Activated CD4-positive, CD25-positive, alpha-beta regulatory T cell treated with anti-CD3 and anti-CD28 coated beads, Interleukin-2, amount 50 U/mL, for 72 hours (primary cell): ENCODE measurements around the gene ASXL1.
A peak's percentile ranks its signal among the peaks of the same experiment; 100 is the strongest.
"Not testable (repeated sequence)": the region's sequence is repeated elsewhere in the genome, so short reads cannot be mapped to it uniquely, and the experiment has no call there.

Experiments
- DNase-seq: peaks from one replicate; pipeline ENCODE4 v3.0.0; 2021

ASXL1 gene

DNA sequence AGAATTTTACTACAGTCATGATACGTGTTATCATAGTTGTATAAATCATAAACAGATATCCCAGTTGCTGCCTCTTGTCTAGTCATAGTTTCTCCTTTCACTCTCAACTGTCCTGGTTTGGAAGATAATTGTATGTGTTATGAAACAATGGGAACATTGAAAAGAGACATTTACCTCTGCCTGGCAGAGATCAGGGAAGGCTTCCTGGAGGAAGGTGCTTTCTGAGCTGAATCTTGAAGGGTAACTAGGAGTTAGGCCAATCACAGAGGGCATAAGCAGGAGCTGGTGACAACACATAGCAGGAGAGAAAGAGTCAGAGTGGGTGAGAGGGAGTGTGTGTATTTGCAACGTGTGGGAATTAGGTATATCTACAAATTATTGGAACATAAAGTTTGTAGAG lies 5.4 kb downstream of the ASXL1 start:
- no peak for DNase-seq

DNA sequence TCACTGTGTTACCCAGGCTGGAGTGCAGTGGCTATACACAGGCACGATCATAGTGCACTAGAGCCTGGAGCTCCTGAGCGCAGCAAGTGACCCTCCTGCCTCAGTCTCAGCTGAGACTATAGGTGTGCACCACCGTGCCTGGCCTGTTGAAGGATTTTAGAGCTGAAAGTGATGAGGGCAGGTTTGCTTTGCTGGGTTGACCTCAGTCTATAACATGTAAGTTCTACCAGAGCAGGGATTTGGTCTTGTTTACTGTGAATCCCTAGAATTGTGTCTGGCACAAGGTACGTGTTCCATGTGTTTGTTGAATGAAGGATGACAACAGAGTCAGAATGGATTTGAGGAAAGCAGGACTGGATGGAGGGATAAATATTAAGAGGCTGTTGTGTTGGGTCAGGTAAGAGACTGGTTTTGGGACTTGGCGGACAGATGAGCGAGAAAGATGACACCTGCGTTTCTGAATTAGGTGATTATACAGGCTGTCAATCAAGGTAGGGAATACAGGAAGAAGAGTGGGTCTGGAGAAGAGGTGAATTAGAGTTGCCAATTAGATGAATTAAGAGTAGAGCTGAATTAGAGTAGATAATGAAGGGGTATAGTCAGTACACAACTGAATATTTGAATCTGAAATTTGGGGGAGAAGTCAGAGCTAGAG lies 6.5 kb downstream of the ASXL1 start:
- no peak for DNase-seq

GRCh38 chr20:32365564-32365963 lies 7.4 kb downstream of the ASXL1 start:
- no peak for DNase-seq

DNA sequence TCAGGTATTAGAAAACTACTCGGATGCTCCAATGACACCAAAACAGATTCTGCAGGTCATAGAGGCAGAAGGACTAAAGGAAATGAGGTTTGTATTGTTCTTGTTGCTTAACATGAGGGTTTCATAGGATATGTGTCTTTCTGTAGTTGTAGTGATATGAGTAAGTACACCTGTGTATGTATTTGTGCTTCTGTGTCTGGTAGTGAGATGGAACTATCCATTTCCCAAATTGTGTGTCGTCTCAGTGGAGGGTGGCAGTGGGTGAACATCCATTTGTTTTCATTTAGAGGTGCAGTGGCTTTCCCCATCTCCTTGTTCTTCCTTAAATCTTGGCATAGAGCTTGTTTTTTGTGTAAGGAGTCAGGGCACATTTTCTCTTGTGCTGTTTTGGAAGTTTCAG lies 8.2 kb downstream of the ASXL1 start:
- no peak for DNase-seq

GRCh38 chr20:32368323-32368722 lies 10.2 kb downstream of the ASXL1 start:
- no peak for DNase-seq

DNA sequence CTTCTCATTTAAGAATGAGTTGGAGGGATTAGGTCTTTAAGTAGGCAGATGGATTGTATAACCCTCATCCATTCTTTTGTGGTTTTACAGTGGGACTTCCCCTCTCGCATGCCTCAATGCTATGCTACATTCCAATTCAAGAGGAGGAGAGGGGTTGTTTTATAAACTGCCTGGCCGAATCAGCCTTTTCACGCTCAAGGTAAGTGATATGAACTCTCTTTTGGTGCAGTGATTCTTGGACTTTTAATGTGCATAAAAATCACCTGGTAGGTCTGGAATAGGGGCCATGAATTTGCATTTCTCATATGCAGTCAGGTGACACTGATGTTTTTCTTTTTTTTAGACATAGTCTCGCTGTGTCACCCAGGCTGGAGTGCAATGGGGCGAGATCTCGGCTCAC lies 10.8 kb downstream of the ASXL1 start:
- no peak for DNase-seq

DNA sequence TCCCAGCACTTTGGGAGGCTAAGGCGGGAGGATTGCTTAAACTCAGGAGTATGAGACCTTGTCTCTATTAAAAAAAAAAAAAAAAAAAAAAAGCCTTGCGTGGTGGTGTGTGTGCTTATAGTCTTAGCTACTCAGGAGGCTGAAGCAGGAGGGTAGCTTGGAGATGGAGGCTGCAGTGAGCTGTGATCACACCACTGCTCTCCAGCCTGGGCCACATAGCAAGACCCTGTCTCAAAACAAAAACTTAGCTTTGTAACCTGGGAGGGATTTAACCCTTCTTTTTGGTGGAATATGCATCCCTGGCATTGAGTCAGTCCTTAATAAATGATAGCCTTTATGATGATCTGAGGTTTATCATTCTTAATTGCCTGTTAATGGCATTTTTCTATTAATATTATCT lies 12.8 kb downstream of the ASXL1 start:
- DNase-seq, result no peak

DNA sequence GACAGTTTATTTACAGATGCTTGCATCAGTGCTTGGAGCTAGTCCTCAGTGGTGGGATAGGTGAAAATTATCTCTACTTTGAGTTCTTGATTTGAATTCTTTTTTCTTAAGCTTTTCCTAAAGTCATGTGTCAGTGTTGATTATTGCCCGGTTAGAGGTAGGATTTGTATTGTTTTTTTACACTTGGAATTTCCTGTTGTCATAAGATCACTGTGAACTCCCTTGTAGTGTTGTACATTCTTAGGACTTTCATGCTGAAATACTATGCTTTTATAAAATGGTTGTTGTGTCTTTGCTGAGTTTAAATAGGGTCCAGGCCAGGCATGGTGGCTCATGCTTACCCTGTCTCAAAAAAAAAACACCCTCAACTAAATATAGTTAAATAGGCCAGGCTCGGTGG lies 20.3 kb downstream of the ASXL1 start:
- DNase-seq, result no peak

DNA sequence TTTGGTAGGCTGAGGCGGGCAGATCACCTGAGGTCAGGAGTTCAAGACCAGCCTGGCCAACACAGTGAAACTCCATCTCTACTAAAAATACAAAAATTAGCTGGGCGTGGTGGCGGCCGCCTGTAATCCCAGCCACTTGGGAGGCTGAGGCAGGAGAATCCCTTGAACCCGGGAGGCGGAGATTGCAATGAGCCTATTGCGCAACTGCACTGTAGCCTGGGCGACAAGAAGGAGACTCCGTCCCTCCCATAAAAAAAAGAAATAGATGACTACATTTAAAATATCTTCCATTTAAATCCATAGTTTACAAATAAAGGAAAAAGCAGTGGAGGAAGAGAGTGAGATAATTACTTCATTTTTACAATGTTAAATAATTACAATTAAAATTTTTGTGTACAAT lies 21.9 kb downstream of the ASXL1 start:
- DNase-seq, result not testable (repeated sequence)

DNA sequence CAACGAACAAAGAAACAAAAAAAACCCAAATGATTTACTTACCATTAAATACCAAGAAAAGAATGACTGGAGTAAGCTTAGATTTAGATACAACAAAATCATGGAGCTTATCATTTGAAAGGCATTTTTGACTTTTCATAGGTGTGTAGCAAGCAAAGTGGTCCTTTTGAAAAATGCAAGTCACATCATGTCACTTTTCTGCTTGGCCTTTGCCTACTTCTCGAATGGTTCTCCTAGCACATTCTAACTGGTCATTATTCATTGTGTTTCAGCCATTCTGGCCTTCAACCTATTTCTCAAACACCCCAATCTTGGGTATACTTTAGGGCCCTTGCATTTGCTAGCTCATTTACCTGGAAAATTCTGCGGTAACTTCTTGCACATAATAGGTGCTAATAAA lies 22.6 kb downstream of the ASXL1 start:
- DNase-seq, result no peak

DNA sequence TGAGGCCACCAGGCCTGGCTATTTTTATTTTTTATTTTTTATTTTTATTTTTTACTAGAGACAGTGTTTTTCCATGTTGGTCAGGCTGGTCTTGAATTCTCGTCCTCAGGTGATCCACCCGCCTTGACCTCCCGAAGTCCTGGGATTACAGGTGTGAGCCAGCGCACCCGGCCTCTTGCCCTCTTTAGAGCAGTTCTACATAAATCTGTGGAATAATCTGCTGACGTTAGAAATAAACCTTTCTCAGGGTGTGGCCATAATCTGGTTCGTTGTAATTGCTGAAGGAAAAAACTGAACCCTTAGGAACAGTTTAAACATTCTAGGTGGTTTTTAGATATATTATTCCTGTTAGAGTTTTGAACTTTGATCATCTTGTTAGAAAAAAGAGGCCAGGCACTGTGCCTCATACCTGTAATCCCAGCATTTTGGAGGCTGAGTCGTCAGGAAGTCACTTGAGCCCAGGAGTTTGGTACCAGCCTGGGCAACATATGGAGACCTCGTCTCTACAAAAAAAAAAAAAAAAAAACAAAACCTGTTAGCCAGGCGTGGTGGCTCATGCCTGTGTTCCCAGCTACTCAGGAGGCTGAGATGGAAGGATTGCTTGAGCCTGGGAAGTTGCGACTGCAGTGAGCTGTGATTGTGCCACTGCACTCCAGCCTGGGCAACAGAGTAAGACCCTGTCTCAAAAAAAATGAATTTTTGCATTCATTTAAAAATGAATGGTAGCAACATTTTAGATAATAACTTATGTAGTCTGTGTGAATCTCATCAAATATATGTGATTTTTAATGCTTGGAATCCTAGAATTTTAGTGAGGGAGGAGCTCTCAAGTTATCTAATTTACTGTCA lies 24.2 kb downstream of the ASXL1 start:
- no peak for DNase-seq

GRCh38 chr20:32383441-32383840 lies 25.3 kb downstream of the ASXL1 start:
- not testable (repeated sequence) for DNase-seq

DNA sequence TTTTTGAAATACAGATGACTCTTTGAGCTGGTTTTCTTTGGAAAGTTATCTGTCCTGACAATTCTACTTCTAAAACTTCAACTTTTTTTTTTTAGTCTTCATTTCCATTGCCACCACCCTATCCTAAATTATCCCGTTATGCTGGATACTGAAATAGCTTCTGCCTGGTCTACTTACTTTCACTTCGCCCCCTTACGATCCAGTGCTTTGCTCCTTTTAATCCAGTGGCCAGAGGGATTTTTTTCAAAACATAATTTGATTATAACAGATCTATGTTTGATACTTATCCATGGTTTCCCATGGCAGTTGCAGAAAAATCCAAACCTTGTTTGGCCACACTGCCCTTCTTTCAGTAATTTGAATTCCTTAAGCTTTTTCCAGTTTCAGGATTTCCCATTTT lies 27.4 kb downstream of the ASXL1 start:
- DNase-seq, result no peak

GRCh38 chr20:32386091-32386490 lies 28.0 kb downstream of the ASXL1 start:
- DNase-seq, result no peak

- DNase-seq, result no peak
These were observed 29.1 kb downstream of the ASXL1 start for GRCh38 chr20:32387252-32387651.

- DNase-seq, result no peak
These were observed 32.9 kb downstream of the ASXL1 start for GRCh38 chr20:32391003-32391402.

DNA sequence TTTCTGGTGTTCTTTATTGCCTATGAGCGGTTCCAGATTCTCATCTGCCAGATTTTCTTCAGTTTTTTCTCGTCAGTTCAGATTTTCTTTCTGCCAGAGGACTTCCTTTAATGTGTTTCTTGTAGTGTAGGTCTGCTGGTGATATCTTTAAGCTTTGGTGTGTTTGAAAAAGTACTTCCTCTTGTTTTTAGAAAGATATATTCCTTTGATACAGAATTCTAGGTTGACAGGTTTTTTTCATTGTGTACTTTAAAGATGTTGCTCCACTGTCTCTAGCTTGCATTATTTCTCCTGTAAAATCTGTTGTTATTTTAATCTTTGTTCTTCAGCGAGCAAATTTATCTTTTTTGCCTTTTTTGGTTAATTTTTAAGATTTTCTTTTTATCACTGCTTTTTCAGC lies 36.9 kb downstream of the ASXL1 start:
- DNase-seq, result no peak

DNA sequence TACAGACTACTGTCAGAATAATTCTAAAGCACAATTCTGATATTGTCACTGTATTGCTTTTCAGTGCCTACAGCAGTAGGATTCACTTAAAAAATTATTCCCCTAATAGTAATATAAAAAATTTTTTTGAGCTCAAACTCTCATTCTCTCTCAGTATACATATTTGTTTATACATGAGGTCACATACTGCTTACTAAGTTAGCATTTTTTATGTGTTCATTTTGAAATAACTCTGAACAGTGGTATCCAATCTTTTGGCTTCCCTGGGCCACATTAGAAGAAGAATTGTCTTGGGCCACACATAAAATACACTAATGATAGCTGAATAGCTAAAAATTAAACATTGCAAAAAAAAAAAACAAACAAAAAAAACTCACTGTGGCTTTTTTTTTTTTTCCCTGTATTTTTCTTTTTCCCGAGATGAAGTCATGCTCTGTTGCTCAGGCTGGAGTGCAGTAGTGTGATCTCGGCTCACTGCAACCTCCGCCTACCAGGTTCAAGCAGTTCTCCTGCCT lies 38.6 kb downstream of the ASXL1 start:
- DNase-seq, result no peak

GRCh38 chr20:32397567-32398084 lies 39.5 kb downstream of the ASXL1 start:
- DNase-seq, result no peak

GRCh38 chr20:32400476-32400875 lies 42.3 kb downstream of the ASXL1 start:
- no peak for DNase-seq

DNA sequence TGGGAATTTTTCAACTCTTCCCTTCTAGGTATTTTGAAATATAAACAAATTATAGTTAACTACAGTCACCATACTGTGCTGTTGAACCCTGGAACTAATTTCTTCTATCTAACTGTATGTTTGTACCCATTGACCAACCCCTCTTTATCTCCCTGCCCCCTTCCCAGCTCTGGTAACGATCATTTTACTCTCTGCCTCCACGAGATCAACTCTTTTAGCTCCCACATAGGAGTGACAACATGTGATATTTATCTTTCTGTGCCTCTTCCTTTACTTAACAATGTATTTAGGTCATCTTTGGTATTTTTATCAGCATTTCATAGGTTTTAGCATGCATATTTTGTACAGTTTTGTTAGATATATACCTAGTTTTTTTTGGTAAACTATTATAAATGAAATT lies 45.9 kb downstream of the ASXL1 start:
- DNase-seq, result no peak

DNA sequence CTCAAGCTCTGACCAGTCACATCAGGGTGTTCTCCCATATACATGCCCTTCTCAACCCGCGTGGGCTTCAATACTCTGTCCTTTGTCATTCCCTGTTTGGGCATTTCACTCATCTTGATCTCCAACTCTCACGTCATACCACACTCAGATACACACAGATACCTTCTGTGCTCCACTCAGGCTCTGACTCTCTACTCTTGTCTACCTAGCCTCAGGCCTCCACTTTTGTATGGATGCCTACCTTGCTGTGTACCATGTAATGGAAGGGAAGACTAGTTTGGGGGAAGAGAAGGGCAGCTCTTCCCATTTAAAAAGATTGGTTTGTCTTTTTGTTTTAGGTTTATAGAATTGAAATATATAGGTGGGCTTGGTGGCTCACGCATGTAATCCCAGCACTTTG lies 48.6 kb downstream of the ASXL1 start:
- DNase-seq, result no peak

- DNase-seq, result peak; percentile 39
These were observed 49.1 kb downstream of the ASXL1 start for GRCh38 chr20:32407131-32407750.
